Vagina (tissue), 2 donors: ENCODE data around the gene DDA1. TPM values are rescaled to one million over a fixed set of nuclear protein-coding genes. Genes with fewer than 3 reads are reported as not detected.

Experiments used
- DNase-seq, 2 donors: peaks; one replicate each; pipeline ENCODE4 v3.0.0-alpha.2; 2017; ENCODE audit errors: extremely low spot score in 2 of 2
- H3K27ac ChIP-seq: fragments of 200-600 bp; sonication (generic); one replicate; pipeline ENCODE4 v1.5.1; 2019
- H3K27me3 ChIP-seq: fragments of 200-600 bp; sonication (generic); one replicate; pipeline ENCODE4 v1.5.1; 2019
- H3K36me3 ChIP-seq, 2 donors: fragments of 200-600 bp; sonication (generic); one replicate each; pipeline ENCODE4 v1.5.1; 2017 to 2019
- H3K4me1 ChIP-seq: fragments of 200-600 bp; sonication (generic); one replicate; pipeline ENCODE4 v1.5.1; 2019
- H3K4me3 ChIP-seq, 2 donors: fragments of 200-600 bp; sonication (generic); 1 replicate in 1 of 2; 2 replicates in 1 of 2; pipeline ENCODE4 v1.5.1; 2016 to 2019
- H3K9me3 ChIP-seq: fragments of 200-600 bp; sonication (generic); one replicate; pipeline ENCODE4 v1.5.1; 2019
- POLR2A ChIP-seq, 2 donors: fragments of 450-650 bp; IDR thresholded peaks; one replicate each; pipeline ENCODE4 v1.6.1; 2017; ENCODE audit warnings: antibody characterized with exemption in 2 of 2, mild to moderate bottlenecking in 2 of 2, moderate library complexity in 2 of 2
- POLR2AphosphoS5 ChIP-seq, 2 donors: sonication (generic); formaldehyde crosslinking; IDR thresholded peaks; one replicate each; pipeline ENCODE4 v1.9.0; 2017; ENCODE audit warnings: antibody characterized with exemption in 2 of 2, mild to moderate bottlenecking in 2 of 2, low read depth in 1 of 2; ENCODE audit not compliant: insufficient read depth in 1 of 2
- intact Hi-C: fragments of 100-400 bp; cut with DNase I; formaldehyde crosslinking; loops from one replicate; pipeline ENCODE4 v1.15.1; 2023
- total RNA-seq: library from RNA; depleted of rRNA; stranded (reverse); fragments of >200 nt; gene quantifications from one replicate; pipeline ENCODE4 v1.2.3, GENCODE V29; 2016
- TF ChIP-seq, protein P1 (sequence below), 3 experiments: fragments of 450-650 bp in 2 of 3; fragments of 200-600 bp in 1 of 3; sonication (generic) in 1 of 3; IDR thresholded peaks; one replicate each; pipeline ENCODE4 v1.5.1; 2017 to 2019; ENCODE audit warnings: antibody characterized with exemption in 3 of 3, mild to moderate bottlenecking in 2 of 3, moderate library complexity in 2 of 3

Gene DDA1
- total RNA-seq, 1 donor from 2014 or later = 12.0 TPM

DNA sequence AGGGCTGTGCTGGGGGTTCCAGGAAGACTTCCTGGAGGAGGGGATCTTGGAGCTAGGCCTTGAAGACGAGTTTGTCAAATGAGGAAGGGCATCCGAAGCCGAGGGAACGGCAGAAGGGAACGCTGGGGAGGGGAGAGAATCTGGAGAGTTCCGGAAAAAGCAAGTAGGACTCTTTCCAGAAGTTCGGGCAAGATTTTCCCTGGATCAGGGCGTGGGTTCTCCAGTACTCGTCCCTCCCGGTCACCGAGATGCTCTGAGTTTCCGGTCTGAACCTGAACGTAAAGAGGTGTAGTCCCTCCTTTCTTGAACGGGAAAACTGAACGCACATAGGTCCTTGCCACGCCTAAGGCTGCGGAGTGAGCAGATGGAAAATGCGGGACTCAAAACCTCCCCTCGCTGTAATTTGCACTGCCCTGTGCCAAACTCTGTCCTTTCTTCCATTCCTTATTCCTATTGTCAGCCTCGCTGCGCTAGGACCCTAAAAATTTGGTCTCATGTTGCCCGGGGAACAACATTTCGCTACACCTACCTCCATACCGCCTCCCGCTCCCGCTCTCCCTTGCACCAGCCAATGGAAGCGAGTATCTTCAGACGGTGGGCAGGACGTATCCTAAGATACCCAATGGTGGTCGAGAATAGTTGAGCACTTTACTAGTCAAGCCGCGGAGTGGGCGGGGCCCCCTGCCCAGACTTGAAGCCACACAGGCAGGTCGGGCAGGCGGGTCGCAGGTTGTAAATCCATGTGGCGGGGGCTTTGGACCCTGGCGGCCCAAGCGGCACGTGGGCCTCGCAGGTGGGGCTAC is 27.7 kb downstream of the DDA1 start, which contains the start of gene GTPBP3:
Gene GTPBP3 (plus strand): TSS at position 682 of the 803 bp plus-strand sequence. CDS start 59 bp downstream, at position 741.
- peak within 1 kb of the TSS; percentile 90 for H3K27ac ChIP-seq
- peak within 1 kb of the TSS; percentile 73 to 82 for H3K4me3 ChIP-seq
- no peaks in the 10 kb centered on the region for H3K36me3 ChIP-seq
- TF ChIP-seq, protein P1, sequence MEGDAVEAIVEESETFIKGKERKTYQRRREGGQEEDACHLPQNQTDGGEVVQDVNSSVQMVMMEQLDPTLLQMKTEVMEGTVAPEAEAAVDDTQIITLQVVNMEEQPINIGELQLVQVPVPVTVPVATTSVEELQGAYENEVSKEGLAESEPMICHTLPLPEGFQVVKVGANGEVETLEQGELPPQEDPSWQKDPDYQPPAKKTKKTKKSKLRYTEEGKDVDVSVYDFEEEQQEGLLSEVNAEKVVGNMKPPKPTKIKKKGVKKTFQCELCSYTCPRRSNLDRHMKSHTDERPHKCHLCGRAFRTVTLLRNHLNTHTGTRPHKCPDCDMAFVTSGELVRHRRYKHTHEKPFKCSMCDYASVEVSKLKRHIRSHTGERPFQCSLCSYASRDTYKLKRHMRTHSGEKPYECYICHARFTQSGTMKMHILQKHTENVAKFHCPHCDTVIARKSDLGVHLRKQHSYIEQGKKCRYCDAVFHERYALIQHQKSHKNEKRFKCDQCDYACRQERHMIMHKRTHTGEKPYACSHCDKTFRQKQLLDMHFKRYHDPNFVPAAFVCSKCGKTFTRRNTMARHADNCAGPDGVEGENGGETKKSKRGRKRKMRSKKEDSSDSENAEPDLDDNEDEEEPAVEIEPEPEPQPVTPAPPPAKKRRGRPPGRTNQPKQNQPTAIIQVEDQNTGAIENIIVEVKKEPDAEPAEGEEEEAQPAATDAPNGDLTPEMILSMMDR (IDR thresholded peaks at IDR 0.05) = no peak
- TF ChIP-seq POLR2AphosphoS5 (IDR thresholded peaks at IDR 0.05; ENCODE audit: insufficient read depth in 1 of 2, low read depth in 1 of 2) = peak; percentile 66 to 91
- TF ChIP-seq POLR2A (IDR thresholded peaks at IDR 0.05) = no peak
- H3K9me3 ChIP-seq = no peaks in the 10 kb centered on the region
- H3K4me1 ChIP-seq = peaks cover 57% of the 10 kb centered on the region
- intact Hi-C loops = no loop called here
- H3K27me3 ChIP-seq = no peaks in the 10 kb centered on the region
- peak in 1 of 2 donors; percentile 98 for DNase-seq

- peak overlapping the region; percentile 73 to 82 for H3K4me3 ChIP-seq
- intact Hi-C loops = no loop called here
- H3K9me3 ChIP-seq = no peaks in the 10 kb centered on the region
- DNase-seq = no peak
- peaks cover 57% of the 10 kb centered on the region for H3K4me1 ChIP-seq
- TF ChIP-seq POLR2A (IDR thresholded peaks at IDR 0.05) = no peak
- peak in 1 of 2 donors; percentile 12 for TF ChIP-seq POLR2AphosphoS5 (IDR thresholded peaks at IDR 0.05; ENCODE audit: insufficient read depth in 1 of 2, low read depth in 1 of 2)
- peak overlapping the region; percentile 90 for H3K27ac ChIP-seq
- H3K27me3 ChIP-seq = no peaks in the 10 kb centered on the region
- no peaks in the 10 kb centered on the region for H3K36me3 ChIP-seq
These were observed 28.5 kb downstream of the DDA1 start for GRCh38 chr19:17337675-17338432.

DNA sequence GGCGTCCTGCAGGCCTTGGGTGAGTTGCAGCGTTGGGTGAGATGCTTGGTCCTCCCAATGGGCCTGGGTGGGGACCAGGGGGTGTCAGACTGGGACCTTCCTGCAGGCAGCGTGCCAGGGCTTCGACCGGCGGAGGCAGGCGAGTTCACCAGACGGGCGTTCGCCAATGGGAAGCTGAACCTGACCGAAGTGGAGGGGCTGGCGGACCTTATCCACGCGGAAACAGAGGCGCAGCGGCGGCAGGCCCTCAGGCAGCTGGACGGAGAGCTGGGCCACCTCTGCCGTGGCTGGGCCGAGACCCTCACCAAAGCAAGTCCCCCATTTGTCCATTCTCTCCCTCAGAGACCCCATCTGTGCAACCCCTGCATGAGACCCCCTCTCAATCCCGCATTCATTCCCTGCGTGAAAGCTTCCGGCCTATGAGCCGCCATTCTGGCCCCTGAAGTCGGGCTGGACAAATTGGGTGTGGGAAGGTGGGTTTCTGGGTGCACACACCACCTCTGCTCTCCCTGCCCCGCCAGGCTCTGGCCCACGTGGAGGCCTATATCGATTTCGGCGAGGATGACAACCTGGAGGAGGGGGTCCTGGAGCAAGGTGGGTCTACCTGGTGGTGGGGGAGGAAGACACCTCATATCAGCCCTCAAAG is 29.2 kb downstream of the DDA1 start:
- DNase-seq = no peak
- intact Hi-C loops = no loop called here
- peak overlapping the region; percentile 73 to 82 for H3K4me3 ChIP-seq

GRCh38 chr19:17339088-17339741 is 29.9 kb downstream of the DDA1 start:
- H3K4me3 ChIP-seq = no peak overlapping the region
- intact Hi-C loops = no loop called here
- DNase-seq = no peak
- H3K27ac ChIP-seq = no peak overlapping the region
- no peaks in the 10 kb centered on the region for H3K36me3 ChIP-seq
- peaks cover 44% of the 10 kb centered on the region for H3K4me1 ChIP-seq
- H3K9me3 ChIP-seq = no peaks in the 10 kb centered on the region
- TF ChIP-seq POLR2A (IDR thresholded peaks at IDR 0.05) = no peak
- no peak for TF ChIP-seq POLR2AphosphoS5 (IDR thresholded peaks at IDR 0.05; ENCODE audit: insufficient read depth in 1 of 2, low read depth in 1 of 2)
- TF ChIP-seq, protein P1 (IDR thresholded peaks at IDR 0.05) = no peak
- H3K27me3 ChIP-seq = no peaks in the 10 kb centered on the region

More for the DNA sequence above, 29.2 kb downstream of the DDA1 start:
- peaks cover 50% of the 10 kb centered on the region for H3K4me1 ChIP-seq
- H3K36me3 ChIP-seq = no peaks in the 10 kb centered on the region
- TF ChIP-seq POLR2A (IDR thresholded peaks at IDR 0.05) (no peak), POLR2AphosphoS5 (IDR thresholded peaks at IDR 0.05; ENCODE audit: insufficient read depth in 1 of 2, low read depth in 1 of 2) (no peak)
- TF ChIP-seq, protein P1 (IDR thresholded peaks at IDR 0.05) = no peak
- H3K9me3 ChIP-seq = no peaks in the 10 kb centered on the region
- no peaks in the 10 kb centered on the region for H3K27me3 ChIP-seq
- H3K27ac ChIP-seq = peak overlapping the region; percentile 90
